ENCODE results near the gene CDK15.
"Not testable (repeated sequence)": the region's sequence is repeated elsewhere in the genome, so short reads cannot be mapped to it uniquely, and the experiment has no call there.

CDK15 gene

DNA sequence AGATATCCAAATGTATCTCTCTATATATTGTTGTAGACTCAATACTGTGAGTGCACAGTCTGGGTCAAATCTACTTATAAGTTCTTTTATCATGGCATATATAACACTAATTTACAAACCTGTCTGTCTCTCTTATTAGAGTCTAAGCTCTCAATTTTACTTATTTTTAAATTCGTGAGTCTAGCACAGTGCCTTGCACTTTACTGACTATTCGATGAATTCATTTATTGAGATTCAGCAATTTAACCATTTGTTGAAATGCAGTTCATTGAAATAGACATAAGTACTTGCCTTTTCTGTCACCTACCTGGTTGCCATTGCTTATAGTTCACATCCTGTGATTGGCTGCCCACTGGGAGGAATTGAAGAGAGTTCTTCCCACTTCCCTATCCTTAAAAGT is 15.3 kb upstream of the CDK15 start:
- DNase-seq: no peak

DNA sequence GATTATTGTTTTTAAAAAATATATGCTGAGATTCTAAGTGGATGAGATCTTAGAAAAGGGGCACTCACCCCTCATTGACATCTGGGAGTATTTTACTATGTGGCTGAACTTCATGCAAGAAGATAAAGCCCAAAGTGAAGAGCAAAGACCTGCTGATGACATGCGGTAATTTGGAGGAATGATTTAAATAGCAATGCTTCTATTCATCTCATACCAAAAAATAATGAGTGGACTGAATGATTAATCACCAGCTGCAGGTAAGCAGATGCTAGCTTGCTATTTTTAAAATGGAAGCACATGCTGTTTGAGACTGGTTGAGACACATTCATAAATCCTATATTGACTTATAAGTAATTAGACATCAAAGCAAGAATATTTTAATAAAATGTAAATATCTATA is 12.7 kb upstream of the CDK15 start:
- DNase-seq: no peak

DNA sequence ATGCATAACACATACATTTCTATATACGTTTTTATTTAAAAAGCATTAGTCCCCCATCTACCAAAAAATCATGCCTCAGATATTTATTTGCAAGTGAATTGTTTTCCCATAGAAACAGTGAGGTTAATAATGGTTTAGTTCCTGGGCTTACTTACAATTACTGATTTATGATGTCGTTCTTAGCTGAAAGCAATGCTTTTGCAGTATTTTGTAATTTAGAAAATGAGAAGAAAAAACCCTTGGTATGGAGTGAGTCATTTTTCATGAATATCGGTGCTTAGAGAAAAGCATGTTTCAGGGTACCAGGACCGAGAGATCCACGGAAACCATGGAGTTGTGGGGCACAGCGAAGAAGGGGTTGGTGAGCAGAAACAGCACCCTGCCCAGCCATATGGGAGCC is 12.0 kb upstream of the CDK15 start:
- DNase-seq: no peak

DNA sequence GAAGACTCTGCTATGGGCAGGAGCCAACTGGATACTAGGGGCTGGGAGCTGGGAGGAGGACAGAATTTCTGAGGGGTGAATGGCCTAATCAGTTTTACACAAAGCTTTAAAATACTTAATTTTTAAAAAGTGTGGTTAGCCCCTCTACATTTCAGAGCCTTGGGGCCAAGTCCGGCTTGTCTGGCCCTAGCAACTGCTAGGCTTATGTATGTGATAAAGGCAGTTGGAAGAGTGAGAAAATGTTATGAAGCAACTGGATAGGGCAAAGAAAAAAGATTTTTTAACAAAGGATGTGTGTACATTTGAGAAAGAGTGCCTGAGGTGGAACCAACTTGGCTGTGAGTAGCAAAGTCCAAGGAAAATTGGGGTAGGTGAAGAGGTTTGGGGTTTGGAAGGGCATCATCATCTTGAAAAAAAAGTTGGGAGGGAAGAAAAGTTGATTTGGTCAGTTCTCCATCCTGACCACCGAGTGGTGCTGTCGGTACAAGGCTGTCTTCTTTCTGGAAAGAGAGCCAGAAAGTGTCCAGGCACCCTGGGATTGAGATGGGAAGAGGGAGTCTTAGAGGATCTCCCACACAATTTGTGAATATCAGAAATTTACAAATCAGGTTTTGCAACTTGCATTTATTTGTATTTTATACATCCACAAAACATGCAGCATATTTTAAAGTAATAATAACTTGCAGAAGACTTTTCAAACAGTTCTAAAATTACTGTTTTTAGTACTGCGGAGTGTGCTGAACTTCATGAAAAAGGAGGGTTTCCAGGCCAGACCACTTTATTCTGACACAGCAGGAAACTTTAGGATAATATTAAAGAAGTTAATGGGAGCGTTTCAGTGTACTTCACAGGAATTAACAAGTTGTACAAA is 10.5 kb upstream of the CDK15 start:
- DNase-seq: no peak

DNA sequence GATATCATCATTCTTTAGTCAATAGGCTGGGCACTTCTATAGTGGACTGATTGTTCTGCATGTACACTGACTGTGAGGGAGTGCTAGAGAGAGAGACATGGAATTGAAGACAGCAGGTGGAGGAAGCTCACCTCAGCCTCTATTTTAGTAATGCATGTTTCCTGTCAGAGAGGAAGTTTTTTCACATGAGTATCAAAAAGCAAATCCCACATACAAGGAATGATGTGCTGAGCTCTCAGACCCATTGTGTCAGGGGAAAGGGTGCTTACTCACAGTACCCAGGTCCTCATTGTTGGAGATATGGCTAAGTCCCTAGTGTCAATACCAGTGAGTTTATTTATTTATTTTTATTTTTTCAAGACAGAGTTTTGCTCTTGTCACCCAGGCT is 9.9 kb upstream of the CDK15 start:
- DNase-seq: no peak

DNA sequence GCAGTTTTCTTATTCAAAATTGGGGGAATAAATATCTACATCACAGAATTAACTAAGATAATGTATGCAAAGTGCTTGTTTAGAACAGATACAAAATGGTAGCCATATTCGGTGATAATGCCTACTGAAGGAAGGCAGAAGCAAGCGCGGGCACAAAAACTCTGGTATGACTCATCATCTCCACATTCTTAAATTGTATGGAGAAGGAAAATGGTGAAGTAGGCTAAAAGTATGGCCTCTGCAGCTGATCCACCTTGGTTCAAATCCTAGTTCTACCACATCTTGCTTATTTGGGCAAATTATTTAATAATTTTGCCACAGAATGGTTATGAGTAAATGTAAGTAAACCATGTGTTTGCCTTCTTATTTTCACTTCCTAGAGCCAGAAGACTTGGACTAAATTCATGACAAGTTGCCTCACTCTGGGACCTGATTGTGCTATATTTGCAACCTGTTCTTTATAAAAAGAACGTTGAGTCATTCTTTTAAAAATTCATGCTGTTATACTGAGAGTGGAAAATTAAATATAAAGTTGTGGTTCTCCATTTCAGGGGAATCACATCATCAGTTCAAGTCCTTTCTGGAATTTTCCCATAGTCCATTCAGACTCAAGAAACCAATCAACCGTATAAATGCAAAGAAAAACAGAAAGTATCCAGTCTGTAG is 9.0 kb upstream of the CDK15 start:
- DNase-seq: no peak

DNA sequence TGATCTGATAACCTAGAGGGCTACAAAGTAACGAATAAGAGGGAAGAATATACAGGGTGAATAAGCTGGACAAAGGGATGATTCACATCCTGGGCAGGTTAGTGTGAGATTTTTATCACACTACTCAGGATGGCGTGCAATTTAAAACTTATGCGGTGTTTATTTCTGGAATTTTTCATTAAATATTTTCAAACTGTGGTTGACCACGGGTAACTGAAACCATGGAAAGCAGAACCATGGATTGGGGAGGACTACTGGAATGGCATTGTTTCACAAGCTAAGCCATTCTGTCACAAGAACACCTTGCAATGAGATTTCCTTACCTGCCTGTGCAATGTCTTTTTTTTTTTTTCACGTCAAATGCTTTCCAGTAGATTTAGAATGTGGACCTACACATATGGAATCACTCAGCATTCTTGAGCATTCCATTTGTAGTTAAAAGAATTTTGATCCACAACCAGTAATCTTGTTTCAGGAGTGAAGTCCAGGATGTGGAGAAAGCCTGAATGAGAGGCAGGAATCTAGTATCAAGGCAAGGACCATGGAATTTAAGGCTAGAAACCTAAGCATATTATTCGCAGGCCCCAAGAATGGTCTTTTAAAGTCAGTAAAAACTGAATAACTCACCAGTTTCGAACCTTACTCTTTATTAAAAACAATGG is 8.0 kb upstream of the CDK15 start:
- DNase-seq: no peak

DNA sequence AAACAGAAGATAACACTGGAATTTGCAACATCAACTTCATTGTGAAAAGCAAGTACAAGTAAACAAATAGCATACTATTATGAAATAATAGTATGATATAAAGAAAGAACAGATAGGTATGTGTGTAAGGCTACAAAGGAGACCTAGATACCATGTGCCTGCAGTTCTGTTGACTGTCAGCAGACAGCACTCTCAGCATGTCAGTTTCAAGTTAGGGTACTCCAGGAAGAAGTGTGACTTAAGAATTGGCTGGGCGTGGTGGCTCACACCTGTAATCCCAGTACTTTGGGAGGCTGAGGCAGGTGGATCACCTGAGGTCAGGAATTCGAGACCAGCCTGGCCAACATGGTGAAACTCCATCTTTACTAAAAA is 7.4 kb upstream of the CDK15 start:
- not testable (repeated sequence) for DNase-seq

DNA sequence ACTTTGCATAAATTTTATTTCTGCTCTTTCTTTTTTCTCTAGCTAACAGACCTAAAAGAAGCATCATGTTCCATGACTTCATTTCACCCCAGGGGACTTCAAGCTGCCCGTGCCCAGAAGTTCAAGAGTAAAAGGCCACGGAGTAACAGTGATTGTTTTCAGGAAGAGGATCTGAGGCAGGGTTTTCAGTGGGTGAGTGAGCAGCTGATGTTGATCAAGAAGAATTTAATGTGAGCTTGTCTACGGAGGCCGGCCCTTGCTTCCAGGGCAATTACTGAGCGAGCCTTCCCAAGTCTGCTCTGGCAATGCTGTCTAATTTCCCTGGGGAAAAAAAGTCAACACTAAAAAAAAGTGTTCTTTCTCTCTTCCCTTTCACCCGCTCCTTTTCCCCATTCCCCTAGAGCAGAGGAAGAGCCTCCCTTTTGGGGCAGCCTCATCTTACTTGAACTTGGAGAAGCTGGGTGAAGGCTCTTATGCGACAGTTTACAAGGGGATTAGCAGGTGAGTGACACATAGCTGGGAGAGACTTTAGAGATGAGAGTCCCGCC is 1.2 kb downstream of the CDK15 start:
- DNase-seq: no peak

DNA sequence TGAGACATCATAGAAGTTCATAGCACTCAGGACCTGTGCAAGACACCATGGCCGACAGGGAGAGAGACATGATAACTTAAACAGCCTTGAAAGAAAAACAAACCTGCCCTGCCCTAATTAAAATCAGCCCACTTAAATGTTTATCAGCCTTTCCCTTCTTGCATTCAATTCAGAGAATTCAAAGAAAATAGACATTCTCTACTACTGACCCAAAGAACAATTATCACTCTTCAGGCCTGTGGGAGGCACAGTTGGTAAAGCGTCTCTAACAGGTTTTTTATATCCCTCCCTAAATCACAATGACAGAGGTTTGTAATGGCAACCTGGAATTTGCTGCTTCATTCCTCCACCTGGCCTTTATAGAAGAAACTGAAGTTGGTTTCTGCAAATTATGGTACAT is 1.7 kb downstream of the CDK15 start:
- no peak for DNase-seq

DNA sequence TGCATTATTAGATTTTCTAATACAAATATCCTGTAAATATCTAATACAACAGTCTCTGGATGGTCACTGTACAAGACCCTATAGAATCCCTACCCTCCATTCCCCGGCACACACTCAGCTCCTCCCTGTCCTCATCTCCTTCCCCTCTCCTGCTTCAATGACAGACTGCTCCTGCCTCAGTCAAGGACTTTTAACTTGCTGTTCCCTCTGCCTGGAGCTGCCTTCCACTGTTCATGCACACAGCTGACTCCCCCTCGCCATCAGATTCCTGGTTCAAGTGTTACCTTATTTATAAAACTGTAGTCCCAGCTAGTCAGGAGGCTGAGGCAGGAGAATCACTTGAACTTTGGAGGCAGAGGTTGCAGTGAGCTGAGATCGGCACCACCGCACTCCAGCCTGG is 3.3 kb downstream of the CDK15 start:
- DNase-seq: no peak

DNA sequence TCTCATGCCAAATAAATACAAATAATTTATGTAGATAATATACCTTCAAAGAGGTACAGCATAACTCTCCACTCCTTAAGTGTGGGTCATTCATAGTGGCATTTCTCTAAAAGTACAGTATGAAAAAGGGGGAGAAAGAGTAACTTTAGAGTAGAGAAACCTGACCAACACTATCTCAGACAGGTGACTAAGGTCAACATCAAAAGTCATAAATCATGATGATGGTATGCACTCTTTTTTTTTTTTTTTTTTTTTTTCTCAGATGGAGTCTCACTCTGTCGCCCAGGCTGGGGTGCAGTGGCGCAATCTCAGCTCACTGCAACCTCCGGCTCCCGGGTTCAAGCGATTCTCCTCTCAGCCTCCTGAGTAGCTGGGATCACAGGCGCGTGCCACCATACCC is 4.3 kb downstream of the CDK15 start:
- not testable (repeated sequence) for DNase-seq

DNA sequence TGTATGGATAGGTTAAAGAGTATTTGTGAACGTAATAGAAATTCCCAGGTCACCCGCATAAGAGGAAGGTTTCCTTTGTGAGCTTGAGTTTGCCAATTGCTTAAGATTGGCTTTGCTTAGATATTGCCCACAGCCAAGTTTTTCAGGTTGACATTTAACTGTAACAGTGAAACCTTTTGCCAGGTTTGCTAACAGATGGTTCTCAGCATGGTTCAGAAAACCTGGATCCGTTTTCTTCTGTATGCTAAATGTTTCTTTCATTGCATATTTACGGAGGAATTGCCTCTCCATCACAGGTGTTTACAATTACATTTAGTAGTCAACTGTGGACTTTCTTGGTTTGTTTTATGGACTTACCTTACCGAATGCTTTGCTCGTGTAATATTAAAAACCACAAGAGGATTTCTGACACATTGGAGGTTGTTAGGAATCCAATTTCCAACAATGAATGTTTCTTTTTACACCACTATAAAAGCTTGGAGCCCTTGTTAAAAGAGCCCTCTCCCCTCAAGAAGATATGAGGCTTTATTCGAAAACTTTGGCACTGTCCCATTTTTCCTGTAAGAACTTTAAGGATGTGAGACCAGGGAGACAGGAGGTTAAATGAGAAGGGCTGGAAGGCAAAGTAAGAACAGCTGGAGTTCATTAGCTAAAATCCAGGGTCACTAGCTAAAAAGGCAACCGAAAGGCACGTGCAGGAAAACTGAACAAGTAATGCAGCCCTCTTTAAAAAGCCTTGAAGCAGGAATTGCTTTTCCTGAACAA is 7.8 kb downstream of the CDK15 start:
- no peak for DNase-seq

DNA sequence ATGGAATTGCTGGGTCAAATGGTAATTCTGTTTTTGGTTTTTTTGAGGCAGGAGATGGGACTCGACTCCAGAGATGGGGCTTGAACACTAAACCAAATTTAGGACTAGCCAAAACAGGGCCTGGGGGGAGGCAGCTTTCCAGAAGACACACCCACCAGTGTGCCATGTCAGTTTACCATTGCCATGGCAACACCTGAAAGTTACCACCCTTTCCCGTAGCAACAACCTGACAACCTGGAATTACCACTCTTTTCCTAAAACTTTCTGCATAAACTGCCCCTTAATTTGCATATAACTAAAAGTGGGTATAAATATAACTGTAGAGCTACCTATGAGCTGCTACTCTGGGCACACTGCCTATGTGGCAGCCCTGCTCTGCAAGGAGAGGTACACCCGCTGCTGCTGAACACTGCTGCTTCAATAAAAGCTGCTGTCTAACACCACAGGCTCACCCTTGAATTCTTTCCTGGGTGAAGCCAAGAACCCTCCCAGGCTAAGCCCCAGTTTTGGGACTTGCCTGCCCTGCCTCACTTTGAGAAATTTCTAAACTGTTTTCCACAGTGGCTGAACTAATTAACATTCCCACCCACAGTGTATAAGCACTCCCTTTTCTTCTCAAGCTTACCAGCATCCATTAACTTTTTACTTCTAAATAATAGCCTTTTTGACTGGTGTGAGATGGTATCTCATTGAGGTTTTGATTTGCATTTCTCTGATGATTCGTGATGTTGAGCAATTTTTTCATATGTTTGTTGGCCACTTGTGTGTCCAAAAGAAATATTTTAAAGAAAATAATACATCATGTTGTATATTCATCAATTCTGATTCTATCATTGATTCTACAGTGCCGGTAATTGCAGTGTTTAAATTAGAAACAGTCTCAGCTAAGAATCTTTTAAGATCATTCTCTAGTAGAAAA is 10.6 kb downstream of the CDK15 start:
- no peak for DNase-seq

DNA sequence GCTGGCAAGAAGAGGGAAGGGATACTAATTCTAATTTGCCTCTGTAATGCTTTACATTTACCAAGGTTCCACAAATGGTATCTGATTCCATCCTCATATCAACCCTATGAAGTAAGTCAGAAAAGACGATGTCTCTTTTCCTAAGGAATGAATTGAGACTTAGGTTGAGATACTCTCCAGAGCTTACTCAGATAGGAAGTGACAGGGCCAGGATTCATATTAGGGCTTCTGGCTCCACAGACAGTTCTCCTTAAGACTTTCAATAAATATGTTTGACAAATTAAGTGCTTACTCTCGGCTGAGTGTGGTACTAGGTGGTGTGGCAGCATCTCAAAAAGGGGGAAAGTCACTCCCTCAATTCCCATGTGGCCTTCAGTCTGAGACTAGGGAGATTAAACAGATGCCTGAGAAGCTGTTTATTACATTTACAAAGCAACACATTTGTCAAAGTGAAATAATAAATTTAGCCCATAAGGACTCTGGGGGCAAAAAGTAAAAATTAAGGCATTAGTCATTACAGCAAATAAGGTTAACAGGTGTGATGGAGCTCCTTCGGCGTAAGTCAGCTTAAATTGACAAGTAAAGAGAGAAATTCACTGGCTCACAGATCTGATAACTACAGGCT is 14.2 kb downstream of the CDK15 start:
- DNase-seq: no peak

DNA sequence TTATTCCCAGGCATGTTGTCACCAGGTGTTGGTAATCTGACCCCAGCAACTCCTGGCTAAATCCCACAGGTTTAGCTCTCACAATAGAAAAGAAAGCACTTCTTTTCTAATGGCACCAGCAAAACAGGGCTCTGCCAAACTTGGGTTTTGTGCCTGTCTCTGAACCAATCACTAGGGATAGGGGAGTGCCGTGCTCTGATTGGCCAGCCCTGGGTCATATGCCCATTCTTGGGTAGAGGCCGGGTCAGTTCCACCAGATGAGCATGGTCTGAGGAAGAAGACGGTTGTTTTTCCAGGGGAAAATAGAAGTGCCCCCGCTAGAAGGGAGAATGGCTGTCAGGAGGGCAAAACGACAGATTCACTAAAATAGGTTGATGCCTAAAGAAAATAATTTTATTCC is 14.7 kb downstream of the CDK15 start:
- DNase-seq: no peak

DNA sequence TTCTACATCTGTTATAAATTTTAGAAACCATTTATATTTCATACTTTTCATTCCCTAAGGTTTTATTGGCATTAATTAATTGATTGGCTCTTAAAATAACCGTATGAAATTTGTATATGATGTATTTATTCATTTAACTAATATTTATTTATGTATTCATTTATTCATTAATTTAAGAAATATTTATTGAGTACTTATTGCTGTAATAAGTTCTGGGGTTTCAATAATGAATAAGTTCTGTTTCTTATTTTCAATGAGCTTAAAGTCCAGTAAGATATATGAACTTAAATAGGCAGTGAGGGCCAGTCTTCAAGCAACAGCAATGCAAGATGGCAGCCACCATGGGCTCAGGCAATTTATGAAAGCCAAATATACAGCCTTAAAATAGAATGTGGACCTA is 17.9 kb downstream of the CDK15 start:
- no peak for DNase-seq

DNA sequence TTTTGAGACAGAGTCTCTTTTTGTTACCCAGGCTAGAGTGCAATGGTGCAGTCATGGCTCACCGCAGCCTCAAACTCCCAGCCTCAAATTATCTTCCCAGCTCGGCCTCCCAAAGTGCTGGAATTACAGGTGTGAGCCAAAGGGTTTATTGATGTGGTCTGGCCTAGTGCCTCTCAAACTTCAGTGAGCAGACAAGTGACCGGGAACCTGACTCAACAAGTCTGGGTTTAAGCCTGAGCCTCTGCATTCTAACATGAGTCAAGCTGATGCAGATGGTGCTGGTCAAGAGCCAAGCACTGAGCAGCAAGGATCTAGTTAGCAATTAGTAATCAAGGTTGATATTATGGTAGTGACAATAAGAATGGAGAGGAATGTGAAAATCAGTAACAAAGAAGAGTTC is 21.3 kb downstream of the CDK15 start:
- DNase-seq: no peak

DNA sequence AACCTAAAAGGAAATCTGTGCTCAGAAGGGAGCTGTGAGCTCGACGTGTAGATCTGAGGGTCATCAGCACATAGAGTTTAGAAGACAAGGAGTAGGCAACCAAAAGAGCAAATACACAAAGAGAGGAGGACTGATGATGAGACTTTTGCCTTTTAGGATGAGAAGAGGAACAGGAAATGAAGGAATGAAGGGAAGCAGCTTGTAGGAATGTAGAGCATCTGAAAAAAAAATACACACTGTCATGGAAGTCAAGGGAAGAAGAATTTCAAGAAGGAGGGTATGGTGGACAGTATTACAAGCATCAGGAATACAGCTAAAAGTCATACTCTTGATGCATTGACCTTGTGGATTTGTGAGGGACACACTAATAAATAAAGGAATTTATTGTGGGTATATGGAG is 21.9 kb downstream of the CDK15 start:
- no peak for DNase-seq

DNA sequence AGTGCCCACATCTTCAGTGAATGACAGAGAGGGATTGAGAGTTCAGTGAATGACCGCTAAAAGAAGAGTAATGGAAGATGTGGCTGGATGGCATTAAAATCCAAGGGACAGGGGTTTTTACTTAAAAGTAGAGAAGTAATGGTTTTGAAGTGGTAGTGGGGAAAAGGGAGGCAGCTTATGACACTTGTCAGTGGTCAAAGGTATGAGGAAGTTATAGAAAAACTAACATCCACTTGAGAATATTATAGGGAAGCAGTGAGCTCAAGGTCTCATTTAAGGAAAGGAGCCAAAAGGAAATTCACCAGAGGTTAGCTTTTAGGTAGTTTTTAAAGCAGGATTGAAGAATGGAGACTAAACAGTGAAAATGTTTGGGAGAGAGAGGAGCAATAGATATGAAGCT is 24.3 kb downstream of the CDK15 start:
- DNase-seq: no peak

DNA sequence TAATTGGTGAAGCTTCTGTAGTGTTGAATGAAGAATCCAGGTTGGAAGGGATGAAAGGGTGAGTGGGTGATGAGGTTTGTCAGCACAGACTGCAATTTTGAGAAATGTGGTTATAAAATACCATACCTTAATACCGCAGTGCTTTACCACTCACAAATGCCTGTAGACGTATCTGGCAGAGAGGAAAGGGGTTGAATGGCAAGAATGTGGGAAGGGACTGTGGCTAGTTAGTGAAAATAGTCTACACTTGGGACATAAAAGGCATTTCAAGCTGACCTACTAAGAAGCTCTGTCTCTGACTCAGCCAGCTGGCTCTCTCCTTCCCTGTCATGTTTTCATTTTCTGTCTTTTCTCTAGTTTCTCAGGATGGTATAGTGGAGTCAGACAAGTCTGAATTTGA is 25.1 kb downstream of the CDK15 start:
- DNase-seq: no peak

DNA sequence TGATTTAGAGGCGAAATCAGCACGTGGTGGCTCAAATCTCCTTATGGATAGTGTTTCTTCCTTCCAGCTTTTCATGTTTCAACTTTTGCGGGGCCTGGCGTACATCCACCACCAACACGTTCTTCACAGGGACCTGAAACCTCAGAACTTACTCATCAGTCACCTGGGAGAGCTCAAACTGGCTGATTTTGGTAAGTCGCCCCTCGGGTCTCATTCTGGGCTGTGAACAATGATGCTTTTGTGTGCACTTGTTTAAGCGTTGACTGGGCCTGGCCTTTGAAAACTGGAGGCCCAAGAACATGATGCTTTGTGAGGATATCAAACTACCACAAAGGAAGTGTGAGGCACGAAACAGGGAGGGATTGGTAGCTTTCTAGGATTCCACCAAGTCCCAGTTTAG is 27.4 kb downstream of the CDK15 start:
- no peak for DNase-seq
